ENCODE results near the gene PITHD1.
"Not testable (repeated sequence)": the region's sequence is repeated elsewhere in the genome, so short reads cannot be mapped to it uniquely, and the experiment has no call there.

The PITHD1 gene

GRCh38 chr1:23777979-23778814 lies at the start of gene PITHD1:
TSS of gene PITHD1 (plus strand) at chr1:23778418. CDS start at chr1:23778516, 98 bp downstream.
- peak; percentile 87 for DNase-seq

GRCh38 chr1:23732363-23733224 lies 45.6 kb upstream of the PITHD1 start:
- no peak for DNase-seq

GRCh38 chr1:23733281-23733680 lies 44.9 kb upstream of the PITHD1 start:
- DNase-seq = not testable (repeated sequence)

- DNase-seq = peak; percentile 55
Measured at GRCh38 chr1:23736437-23737134, 41.6 kb upstream of the PITHD1 start.

GRCh38 chr1:23741609-23742008 lies 36.6 kb upstream of the PITHD1 start:
- no peak for DNase-seq

GRCh38 chr1:23742670-23743286 lies 35.4 kb upstream of the PITHD1 start:
- DNase-seq = peak; percentile 43

GRCh38 chr1:23743287-23744152 lies 34.7 kb upstream of the PITHD1 start, which contains the start of gene ELOA:
TSS of gene ELOA (plus strand) at chr1:23743471. CDS start at chr1:23743504, 33 bp downstream.
- peak; percentile 84 for DNase-seq

- DNase-seq = no peak
Measured at GRCh38 chr1:23745515-23745914, 32.7 kb upstream of the PITHD1 start.

- no peak for DNase-seq
Measured at GRCh38 chr1:23748016-23748415, 30.2 kb upstream of the PITHD1 start.

- peak; percentile 55 for DNase-seq
Measured at GRCh38 chr1:23751050-23751814, 27.0 kb upstream of the PITHD1 start.

- no peak for DNase-seq
Measured at GRCh38 chr1:23751815-23752200, 26.4 kb upstream of the PITHD1 start.

GRCh38 chr1:23752909-23753308 lies 25.3 kb upstream of the PITHD1 start:
- no peak for DNase-seq

GRCh38 chr1:23756676-23757075 lies 21.5 kb upstream of the PITHD1 start:
- DNase-seq = no peak

- DNase-seq = no peak
Measured at GRCh38 chr1:23757812-23758211, 20.4 kb upstream of the PITHD1 start.

GRCh38 chr1:23759277-23759676 lies 18.9 kb upstream of the PITHD1 start:
- no peak for DNase-seq

- no peak for DNase-seq
Measured at GRCh38 chr1:23763041-23763577, 15.1 kb upstream of the PITHD1 start.

GRCh38 chr1:23768733-23769132 lies 9.5 kb upstream of the PITHD1 start:
- no peak for DNase-seq

GRCh38 chr1:23772049-23772853 lies 6.0 kb upstream of the PITHD1 start:
- DNase-seq = peak; percentile 91

GRCh38 chr1:23772854-23773242 lies 5.4 kb upstream of the PITHD1 start:
- DNase-seq = no peak

Measured in activated CD4-positive, alpha-beta T cell treated with anti-CD3 and anti-CD28 coated beads for 48 hours (primary cell).